GM10248 (cell line): Measurements from ENCODE around the gene PCGF2.

Source experiments
- CTCF ChIA-PET: fragments of 300-600 bp; sonication (Branson Sonifier 250); formaldehyde crosslinking; extraction: SDS; loops from one replicate; lab custom pipeline; 2021; ENCODE audit warnings: antibody characterized with exemption; lab: Yijun Ruan, JAX
- POLR2A ChIA-PET: fragments of 350-650 bp; sonication (Branson Sonifier 250); formaldehyde crosslinking; extraction: SDS; loops from one replicate; lab custom pipeline; 2020; ENCODE audit warnings: antibody characterized with exemption; lab: Yijun Ruan, JAX
- DNase-seq: peaks from one replicate; pipeline ENCODE4 v3.0.0; 2012; ENCODE audit errors: extremely low spot score
- TF ChIP-seq, protein P1 (sequence below): IDR thresholded peaks from 2 replicates; pipeline ENCODE4 v1.5.1; 2012; ENCODE audit warnings: mild to moderate bottlenecking, low read depth; ENCODE audit errors: extremely low read depth, missing control alignments, control extremely low read depth

Gene PCGF2

DNA sequence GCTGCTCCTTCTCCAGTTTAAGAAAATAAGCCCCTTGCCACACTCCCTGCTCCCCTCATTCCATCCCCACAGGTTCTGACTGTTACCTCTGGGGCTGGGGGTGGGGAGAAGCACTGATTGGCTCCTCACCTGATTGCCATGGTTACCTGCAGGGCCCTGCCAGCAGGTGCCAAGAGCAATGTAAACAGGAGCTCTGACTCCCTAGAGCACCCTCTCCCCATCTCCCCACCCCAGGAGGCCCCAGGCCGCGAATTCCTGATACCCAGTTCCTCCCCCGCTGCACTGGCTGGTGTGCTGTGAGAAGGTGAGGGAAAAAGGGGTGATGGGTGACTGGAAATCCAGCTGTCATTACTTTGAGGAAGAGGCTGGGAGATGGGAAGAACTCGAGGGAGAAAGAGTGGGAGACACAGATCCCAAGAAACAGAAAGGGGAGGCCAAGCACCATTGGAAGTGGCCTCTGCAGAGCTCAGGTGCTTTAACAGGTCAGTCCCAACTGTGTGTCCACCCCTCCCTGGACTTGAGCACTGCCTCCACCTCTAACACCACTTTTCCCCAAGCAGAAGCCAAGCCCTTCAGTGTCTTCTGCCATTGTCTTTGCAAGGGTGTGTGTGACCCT, 4.5 kb downstream of the PCGF2 start:
- POLR2A ChIA-PET = interaction anchor here (0.6 kb wide), 1 partner anchor 9 kb away, joined by 3 read pairs; the partner anchor contains the start of gene PSMB3
- no peak for DNase-seq
- CTCF ChIA-PET = interaction anchor here (0.9 to 4.1 kb wide), 3 partner anchors 8 to 16 kb away, joined by 3 to 37 read pairs (median 6); partner anchors contain the start of gene CISD3
- TF ChIP-seq, protein P1, sequence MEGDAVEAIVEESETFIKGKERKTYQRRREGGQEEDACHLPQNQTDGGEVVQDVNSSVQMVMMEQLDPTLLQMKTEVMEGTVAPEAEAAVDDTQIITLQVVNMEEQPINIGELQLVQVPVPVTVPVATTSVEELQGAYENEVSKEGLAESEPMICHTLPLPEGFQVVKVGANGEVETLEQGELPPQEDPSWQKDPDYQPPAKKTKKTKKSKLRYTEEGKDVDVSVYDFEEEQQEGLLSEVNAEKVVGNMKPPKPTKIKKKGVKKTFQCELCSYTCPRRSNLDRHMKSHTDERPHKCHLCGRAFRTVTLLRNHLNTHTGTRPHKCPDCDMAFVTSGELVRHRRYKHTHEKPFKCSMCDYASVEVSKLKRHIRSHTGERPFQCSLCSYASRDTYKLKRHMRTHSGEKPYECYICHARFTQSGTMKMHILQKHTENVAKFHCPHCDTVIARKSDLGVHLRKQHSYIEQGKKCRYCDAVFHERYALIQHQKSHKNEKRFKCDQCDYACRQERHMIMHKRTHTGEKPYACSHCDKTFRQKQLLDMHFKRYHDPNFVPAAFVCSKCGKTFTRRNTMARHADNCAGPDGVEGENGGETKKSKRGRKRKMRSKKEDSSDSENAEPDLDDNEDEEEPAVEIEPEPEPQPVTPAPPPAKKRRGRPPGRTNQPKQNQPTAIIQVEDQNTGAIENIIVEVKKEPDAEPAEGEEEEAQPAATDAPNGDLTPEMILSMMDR = no peak

DNA sequence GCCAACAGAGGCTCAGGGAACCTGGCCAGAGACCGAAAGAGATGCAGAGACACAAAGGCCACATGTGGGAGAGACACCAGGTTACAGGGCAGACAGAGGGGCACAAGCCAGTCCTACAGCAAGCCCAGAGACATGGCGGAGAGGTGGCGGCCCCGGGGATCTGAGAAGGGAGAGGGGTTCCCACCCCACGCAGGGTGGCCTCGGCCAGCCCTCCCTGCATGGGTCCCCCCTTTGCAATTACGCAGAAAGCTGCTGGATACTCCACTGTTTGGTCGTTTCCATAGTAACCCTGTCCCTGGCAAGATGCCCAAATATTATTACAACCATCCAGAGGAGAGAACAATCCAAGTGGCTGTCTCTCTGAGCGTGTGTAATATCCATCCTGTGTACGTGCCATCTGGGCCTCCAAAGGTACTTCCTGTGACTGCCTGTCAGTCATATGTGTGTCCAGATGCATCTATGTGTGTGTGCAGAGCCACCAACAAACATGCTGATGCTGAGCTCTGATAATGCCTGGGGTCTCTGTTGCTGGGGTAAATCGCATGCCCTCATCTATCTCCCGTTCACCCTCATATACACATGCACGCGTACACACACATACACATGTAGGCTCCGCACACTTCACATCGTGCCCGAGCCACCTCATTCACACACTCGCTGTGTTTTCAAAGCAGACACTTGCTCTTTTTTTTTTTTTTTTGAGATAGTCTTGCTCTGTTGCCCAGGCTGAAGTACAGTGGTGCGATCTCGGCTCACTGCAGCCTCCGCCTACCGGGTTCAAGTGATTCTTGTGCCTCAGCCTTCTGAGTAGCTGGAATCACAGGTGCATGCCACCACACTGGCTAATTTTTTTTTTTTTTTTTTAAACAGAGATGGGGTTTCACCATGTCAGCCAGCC, 5.5 kb downstream of the PCGF2 start:
- no peak for DNase-seq
- POLR2A ChIA-PET = no interaction called here
- TF ChIP-seq, protein P1 = no peak
- CTCF ChIA-PET = no interaction called here

DNA sequence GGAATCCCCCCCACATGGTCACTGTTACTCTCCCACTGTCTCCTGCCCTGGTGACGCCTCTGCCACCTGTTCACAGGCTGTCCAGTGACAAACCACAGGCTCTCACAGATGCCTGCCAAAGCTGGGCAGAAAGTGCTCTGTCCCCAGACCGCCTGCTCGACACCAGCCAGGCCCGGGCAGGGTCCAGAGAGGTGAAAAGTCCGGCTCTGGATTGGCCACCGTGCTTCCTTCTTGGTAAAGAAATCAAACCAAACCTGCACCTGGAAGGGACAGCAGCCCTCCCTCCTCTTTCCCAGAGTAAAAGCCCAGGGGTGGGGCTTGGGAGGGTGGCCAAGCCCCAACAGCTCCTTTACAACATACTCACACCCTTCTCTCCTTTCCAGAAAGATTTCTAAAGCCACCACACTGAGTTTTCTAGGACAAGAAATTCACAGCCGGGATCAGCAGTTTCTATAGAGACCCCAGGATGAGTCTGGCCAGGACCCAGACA, 6.2 kb downstream of the PCGF2 start:
- TF ChIP-seq, protein P1 = no peak
- ChIA-PET POLR2A (no interaction called here), CTCF (interaction anchor here (1.2 kb wide), 1 partner anchor 11 kb away, joined by 3 read pairs; no protein-coding TSS in a partner anchor)
- no peak for DNase-seq

DNA sequence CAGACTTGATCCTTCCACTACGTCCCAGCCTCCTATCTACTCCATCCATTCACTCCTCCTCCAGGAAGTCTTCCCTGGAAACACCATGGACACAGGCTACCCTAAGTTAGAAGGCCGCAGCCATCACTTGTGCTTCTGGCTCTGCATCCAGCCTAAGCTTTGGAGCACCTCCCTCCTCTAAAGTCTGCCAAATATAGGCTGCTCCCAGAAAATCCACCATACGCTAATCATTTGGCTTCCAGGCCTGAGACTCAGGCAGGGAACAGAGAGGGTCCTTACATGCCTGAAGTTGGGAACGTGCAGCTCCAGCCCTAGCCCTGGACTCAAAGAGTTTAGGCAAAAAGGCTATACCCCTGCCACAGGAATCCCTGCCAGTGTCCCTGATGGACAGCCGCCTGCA, 6.7 kb downstream of the PCGF2 start:
- POLR2A ChIA-PET = no interaction called here

DNA sequence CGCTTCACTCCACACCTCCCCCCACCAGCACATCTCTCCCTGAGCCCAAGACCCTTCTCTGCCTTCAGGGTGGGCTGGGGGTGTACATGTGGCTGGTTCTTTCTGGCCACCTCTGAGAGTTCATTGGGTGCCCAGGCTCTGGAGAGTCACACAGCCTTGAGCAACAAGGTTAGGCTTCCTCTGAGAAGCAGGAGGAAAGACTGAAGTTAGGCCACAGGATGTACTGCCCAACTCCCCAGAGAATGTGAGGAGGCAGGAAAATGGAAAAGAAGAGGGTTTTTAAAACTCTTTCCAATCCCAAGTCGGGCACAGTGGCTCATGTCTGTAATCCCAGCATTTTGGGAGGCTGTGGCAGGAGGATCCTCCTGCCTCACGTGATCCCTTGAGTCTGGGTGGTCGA, 7.3 kb downstream of the PCGF2 start:
- ChIA-PET POLR2A (no interaction called here), CTCF (interaction anchor here (1.2 kb wide), 1 partner anchor 10 kb away, joined by 3 read pairs; no protein-coding TSS in a partner anchor)
- DNase-seq = no peak
- TF ChIP-seq, protein P1 = no peak

More for the DNA sequence above, 6.7 kb downstream of the PCGF2 start:
- no peak for DNase-seq
- TF ChIP-seq, protein P1 = no peak
- CTCF ChIA-PET = interaction anchor here (1.2 kb wide), 1 partner anchor 11 kb away, joined by 3 read pairs; no protein-coding TSS in a partner anchor

DNA sequence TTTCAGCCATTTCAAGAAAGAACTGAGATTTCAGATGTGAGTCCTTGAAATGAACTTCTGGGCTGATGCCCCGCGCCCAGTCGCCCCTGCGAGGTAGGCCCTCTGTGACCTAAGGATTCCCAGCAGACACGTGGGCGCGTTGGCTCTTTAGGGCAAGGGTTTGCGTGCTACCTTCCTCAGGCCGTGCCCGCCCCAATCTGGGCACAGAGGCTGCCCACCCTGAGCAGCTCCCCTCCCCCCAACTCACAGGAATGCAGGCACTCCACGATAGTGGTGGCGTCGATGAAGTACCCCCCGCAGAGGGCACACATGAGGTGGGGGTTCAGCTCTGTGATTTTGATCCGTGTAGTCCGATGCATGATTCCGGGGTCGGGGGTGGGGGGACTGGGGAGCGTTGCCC, 8.1 kb downstream of the PCGF2 start:
- TF ChIP-seq, protein P1 = no peak
- POLR2A ChIA-PET = no interaction called here
- DNase-seq = no peak
- CTCF ChIA-PET = no interaction called here
